ENCODE measurements around the gene SACM1L. TPM values are rescaled to one million over a fixed set of nuclear protein-coding genes. Genes with fewer than 3 reads are reported as not detected.

The SACM1L gene
- total and polyA plus RNA-seq, 2 of the 8 experiments (the other 6 are each of a cell fraction or from before 2014, with no cell fraction given) = 20.1 to 61.0 TPM

Small RNA genes within 50 kb of the gene (small RNA-seq; reads per million reads assigned to genes)
- not detected for gene RN7SL145P (ENCODE audit: insufficient read depth)

Other genes starting within 250 kb of the SACM1L start
- 29.7 and 33.6 TPM in 2 replicates for gene LIMD1, start 94.6 kb upstream of the SACM1L start, total RNA-seq (2021; fragmentation: NEBNext Ultra II Directional; extraction: Animal tissue kit (Norgen Biotek cat#: 25700))
- 11.4 and 13.5 TPM in 2 replicates for gene LIMD1, start 94.6 kb upstream of the SACM1L start, polyA plus RNA-seq (2011; rRNA removed)
- gene SLC6A20, start 107.1 kb downstream of the SACM1L start, total RNA-seq (2021; fragmentation: NEBNext Ultra II Directional; extraction: Animal tissue kit (Norgen Biotek cat#: 25700)) = not detected in 2 replicates
- gene SLC6A20, start 107.1 kb downstream of the SACM1L start, polyA plus RNA-seq (2011; rRNA removed) = 0.05 and 0.17 TPM in 2 replicates
- 11.5 and 11.8 TPM in 2 replicates for gene LZTFL1, start 152.7 kb downstream of the SACM1L start, total RNA-seq (2021; fragmentation: NEBNext Ultra II Directional; extraction: Animal tissue kit (Norgen Biotek cat#: 25700))
- 8.3 and 8.7 TPM in 2 replicates for gene LZTFL1, start 152.7 kb downstream of the SACM1L start, polyA plus RNA-seq (2011; rRNA removed)
- gene CCR9, start 197.1 kb downstream of the SACM1L start, total RNA-seq (2021; fragmentation: NEBNext Ultra II Directional; extraction: Animal tissue kit (Norgen Biotek cat#: 25700)) = not detected in 2 replicates
- gene CCR9, start 197.1 kb downstream of the SACM1L start, polyA plus RNA-seq (2011; rRNA removed) = not detected in 2 replicates

Measured in H1 (cell line).